Measurements from ENCODE around the gene CEP85L. TPM values are rescaled to one million over a fixed set of nuclear protein-coding genes. Genes with fewer than 3 reads are reported as not detected.

Gene CEP85L
- total and polyA plus RNA-seq, 2 of the 13 experiments (the other 11 are each of a cell fraction or from before 2014, with no cell fraction given) = 0.44 to 1.7 TPM

GRCh38 chr6:118588626-118589025 lies 62.8 kb downstream of the CEP85L start:
- Histone ChIP-seq H3K36me3 (replicated peaks in 1 of 2; ENCODE audit: control insufficient read depth in 1 of 2, insufficient read depth in 2 of 2, low read length in 2 of 2) (no peaks in the 10 kb centered on the region), H4K20me1 (ENCODE audit: insufficient read depth, low read length) (no peaks in the 10 kb centered on the region; the same call in 1 of the 2 replicates), H3K27me3 (ENCODE audit: control insufficient read depth in 1 of 2, insufficient read depth in 2 of 2, low read length in 2 of 2) (no peaks in the 10 kb centered on the region), H3K9ac (ENCODE audit: insufficient read depth, low read depth, low read length) (no peak overlapping the region), H3K4me2 (ENCODE audit: low read depth, low read length) (no peak overlapping the region), H3K79me2 (ENCODE audit: insufficient read depth, low read length) (no peaks in the 10 kb centered on the region), H3K4me1 (ENCODE audit: insufficient read depth, low read length) (no peaks in the 10 kb centered on the region), H3K27ac (ENCODE audit: extremely low read length, insufficient read depth, low read length) (no peak overlapping the region), H3K9me3 (ENCODE audit: low read length) (no peaks in the 10 kb centered on the region), H2AFZ (ENCODE audit: low read length) (no peak overlapping the region), H3K4me3 (replicated peaks in 1 of 3; ENCODE audit: insufficient read depth in 1 of 3, low read depth in 2 of 3, low read length in 3 of 3) (no peak overlapping the region)
- intact Hi-C loops (cut with micrococcal nuclease; ENCODE audit: unreplicated experiment) = loop anchor here (10.0 kb wide), 1 partner anchor 1134 kb away; no protein-coding TSS in a partner anchor
- no peak for TF ChIP-seq KDM6A (CRISPR knock-in tag; IDR thresholded peaks at IDR 0.05; ENCODE audit: low read depth)
- TF ChIP-seq EP300 (IDR thresholded peaks at IDR 0.05; ENCODE audit: low read depth in 2 of 2, low read length in 2 of 2) = no peak
- no peak for TF ChIP-seq EP300 (CRISPR knock-in tag; IDR thresholded peaks at IDR 0.05; ENCODE audit: borderline replicate concordance)
- no peak for TF ChIP-seq MTF1 (CRISPR knock-in tag; IDR thresholded peaks at IDR 0.05)
- TF ChIP-seq, protein P1, sequence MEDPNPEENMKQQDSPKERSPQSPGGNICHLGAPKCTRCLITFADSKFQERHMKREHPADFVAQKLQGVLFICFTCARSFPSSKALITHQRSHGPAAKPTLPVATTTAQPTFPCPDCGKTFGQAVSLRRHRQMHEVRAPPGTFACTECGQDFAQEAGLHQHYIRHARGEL (CRISPR knock-in tag; IDR thresholded peaks at IDR 0.05) = no peak
- no peak for TF ChIP-seq MNT (IDR thresholded peaks at IDR 0.05)
- TF ChIP-seq ZNF24 (IDR thresholded peaks at IDR 0.05) = no peak
- TF ChIP-seq KDM5B (CRISPR knock-in tag; IDR thresholded peaks at IDR 0.05; ENCODE audit: borderline replicate concordance) = no peak
- no peak for TF ChIP-seq ZNF766 (CRISPR knock-in tag; IDR thresholded peaks at IDR 0.05; ENCODE audit: borderline replicate concordance)
- no peak for TF ChIP-seq CC2D1A (CRISPR knock-in tag; IDR thresholded peaks at IDR 0.05)
- TF ChIP-seq, protein P2, sequence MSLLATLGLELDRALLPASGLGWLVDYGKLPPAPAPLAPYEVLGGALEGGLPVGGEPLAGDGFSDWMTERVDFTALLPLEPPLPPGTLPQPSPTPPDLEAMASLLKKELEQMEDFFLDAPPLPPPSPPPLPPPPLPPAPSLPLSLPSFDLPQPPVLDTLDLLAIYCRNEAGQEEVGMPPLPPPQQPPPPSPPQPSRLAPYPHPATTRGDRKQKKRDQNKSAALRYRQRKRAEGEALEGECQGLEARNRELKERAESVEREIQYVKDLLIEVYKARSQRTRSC (CRISPR knock-in tag; IDR thresholded peaks at IDR 0.05; ENCODE audit: low read depth) = no peak
- TF ChIP-seq ZNF367 (CRISPR knock-in tag; IDR thresholded peaks at IDR 0.05; ENCODE audit: borderline replicate concordance) = no peak
- TF ChIP-seq ATF6 (CRISPR knock-in tag; conservative IDR thresholded peaks at IDR 0.05) = no peak
- no peak for TF ChIP-seq CREB1 (IDR thresholded peaks at IDR 0.05)
- TF ChIP-seq CREB1 (CRISPR knock-in tag; IDR thresholded peaks at IDR 0.05) = no peak
- TF ChIP-seq ZNF619 (CRISPR knock-in tag; IDR thresholded peaks at IDR 0.05) = no peak
- no peak for TF ChIP-seq RNF2 (conservative IDR thresholded peaks at IDR 0.05; ENCODE audit: low read depth)
- no peak for TF ChIP-seq CREM (IDR thresholded peaks at IDR 0.05)
- no peak for TF ChIP-seq CREM (CRISPR knock-in tag; IDR thresholded peaks at IDR 0.05)
- TF ChIP-seq, protein P3, sequence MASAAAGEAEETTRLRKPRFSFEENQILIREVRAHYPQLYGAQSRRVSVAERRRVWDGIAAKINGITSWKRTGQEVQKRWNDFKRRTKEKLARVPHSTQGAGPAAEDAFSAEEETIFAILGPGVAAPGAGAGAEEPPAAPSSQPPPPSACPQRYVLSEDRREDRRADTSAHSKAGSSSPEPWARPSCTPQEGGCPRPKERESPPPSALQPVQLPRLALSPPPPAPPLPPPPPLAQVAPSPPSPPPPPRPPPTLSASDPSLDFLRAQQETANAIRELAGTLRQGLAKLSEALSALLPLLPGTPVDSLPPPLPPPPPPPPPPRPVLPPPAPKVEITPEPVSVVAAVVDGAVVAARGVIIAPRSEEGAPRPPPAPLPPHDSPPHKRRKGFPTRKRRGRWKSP (CRISPR knock-in tag; IDR thresholded peaks at IDR 0.05) = no peak
- no peak for TF ChIP-seq PHF20 (CRISPR knock-in tag; IDR thresholded peaks at IDR 0.05)
- no peak for TF ChIP-seq NFRKB (IDR thresholded peaks at IDR 0.05)
- in situ Hi-C loops (cut with HindIII; ENCODE audit: extremely low pct_ligation_motif_present, low pct_unique_long_range_greater_than_20kb) = loop anchor here (25.0 kb wide), 2 partner anchors 601 to 751 kb away; no protein-coding TSS in a partner anchor
- BruUV-seq (replicated peaks) = no TSS peak
- POLR2A ChIA-PET = no interaction called here
- ATAC-seq = no peak
- FAIRE-seq = no peak
- WGBS (ENCODE audit: low lambda C conversion rate) = 12% methylated on average over 5 of the region's 5 CpGs
- DNase-seq (ENCODE audit: low spot score) = no peak
- CTCF ChIA-PET (ENCODE audit: low intra/inter-chr PET ratio, low total read pairs) = no interaction called here

Data from HepG2 (cell line).